Left ventricle myocardium inferior (tissue), 1 donor: ENCODE data around the gene UNC80. TPM values are rescaled to one million over a fixed set of nuclear protein-coding genes. Genes with fewer than 3 reads are reported as not detected.

Experiments used
- DNase-seq: peaks from one replicate; pipeline ENCODE4 v3.0.0-alpha.2; 2020
- H3K27ac ChIP-seq: fragments of 200-600 bp; replicated peaks from 2 replicates; pipeline ENCODE4 v1.8.0; 2021
- H3K27me3 ChIP-seq: fragments of 200-600 bp; 2 replicates; pipeline ENCODE4 v1.8.0; 2021; ENCODE audit warnings: low read depth
- H3K36me3 ChIP-seq: fragments of 200-600 bp; 2 replicates; pipeline ENCODE4 v1.8.0; 2021
- H3K4me1 ChIP-seq: fragments of 200-600 bp; 2 replicates; pipeline ENCODE4 v1.8.0; 2021
- H3K4me3 ChIP-seq: fragments of 200-600 bp; 2 replicates; pipeline ENCODE4 v1.8.0; 2021; ENCODE audit warnings: mild to moderate bottlenecking, moderate library complexity
- H3K9me3 ChIP-seq: fragments of 200-600 bp; replicated peaks from 2 replicates; pipeline ENCODE4 v1.8.0; 2021
- intact Hi-C: fragments of 100-400 bp; cut with micrococcal nuclease; formaldehyde crosslinking; loops from one replicate; pipeline ENCODE4 v1.11.0; 2022
- total RNA-seq: library from RNA; stranded (reverse); fragmentation: NEBNext Ultra II Directional; extraction: Animal tissue kit (Norgen Biotek cat#: 25700); gene quantifications from one replicate; pipeline ENCODE4 v1.2.1, GENCODE V29; 2021
- TF ChIP-seq, protein P1 (sequence below): fragments of 200-600 bp; IDR thresholded peaks from 2 replicates; pipeline ENCODE4 v1.8.0; 2021; ENCODE audit warnings: antibody characterized with exemption, mild to moderate bottlenecking, borderline replicate concordance
- donor health status: DM: no; HTN: yes; CAD: no; lungs with severe emphysema.

Gene UNC80
- total RNA-seq, 1 donor from 2014 or later, result 0.03 TPM

GRCh38 chr2:209824391-209824790, 52.8 kb downstream of the UNC80 start:
- no peak overlapping the region for H3K4me3 ChIP-seq
- intact Hi-C loops, result no loop called here
- TF ChIP-seq, protein P1, sequence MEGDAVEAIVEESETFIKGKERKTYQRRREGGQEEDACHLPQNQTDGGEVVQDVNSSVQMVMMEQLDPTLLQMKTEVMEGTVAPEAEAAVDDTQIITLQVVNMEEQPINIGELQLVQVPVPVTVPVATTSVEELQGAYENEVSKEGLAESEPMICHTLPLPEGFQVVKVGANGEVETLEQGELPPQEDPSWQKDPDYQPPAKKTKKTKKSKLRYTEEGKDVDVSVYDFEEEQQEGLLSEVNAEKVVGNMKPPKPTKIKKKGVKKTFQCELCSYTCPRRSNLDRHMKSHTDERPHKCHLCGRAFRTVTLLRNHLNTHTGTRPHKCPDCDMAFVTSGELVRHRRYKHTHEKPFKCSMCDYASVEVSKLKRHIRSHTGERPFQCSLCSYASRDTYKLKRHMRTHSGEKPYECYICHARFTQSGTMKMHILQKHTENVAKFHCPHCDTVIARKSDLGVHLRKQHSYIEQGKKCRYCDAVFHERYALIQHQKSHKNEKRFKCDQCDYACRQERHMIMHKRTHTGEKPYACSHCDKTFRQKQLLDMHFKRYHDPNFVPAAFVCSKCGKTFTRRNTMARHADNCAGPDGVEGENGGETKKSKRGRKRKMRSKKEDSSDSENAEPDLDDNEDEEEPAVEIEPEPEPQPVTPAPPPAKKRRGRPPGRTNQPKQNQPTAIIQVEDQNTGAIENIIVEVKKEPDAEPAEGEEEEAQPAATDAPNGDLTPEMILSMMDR, result no peak
- H3K27me3 ChIP-seq, result no peaks in the 10 kb centered on the region
- no peaks in the 10 kb centered on the region for H3K36me3 ChIP-seq
- H3K9me3 ChIP-seq, result no peaks in the 10 kb centered on the region
- no peak for DNase-seq
- no peak overlapping the region for H3K27ac ChIP-seq
- H3K4me1 ChIP-seq, result no peaks in the 10 kb centered on the region

- no peak overlapping the region for H3K4me3 ChIP-seq
- no peak overlapping the region for H3K27ac ChIP-seq
- no peaks in the 10 kb centered on the region for H3K27me3 ChIP-seq
- intact Hi-C loops, result no loop called here
- TF ChIP-seq, protein P1, result no peak
- DNase-seq, result no peak
- no peaks in the 10 kb centered on the region for H3K9me3 ChIP-seq
- no peaks in the 10 kb centered on the region for H3K36me3 ChIP-seq
- H3K4me1 ChIP-seq, result no peaks in the 10 kb centered on the region
Measured at GRCh38 chr2:209830722-209831465, 59.3 kb downstream of the UNC80 start.

DNA sequence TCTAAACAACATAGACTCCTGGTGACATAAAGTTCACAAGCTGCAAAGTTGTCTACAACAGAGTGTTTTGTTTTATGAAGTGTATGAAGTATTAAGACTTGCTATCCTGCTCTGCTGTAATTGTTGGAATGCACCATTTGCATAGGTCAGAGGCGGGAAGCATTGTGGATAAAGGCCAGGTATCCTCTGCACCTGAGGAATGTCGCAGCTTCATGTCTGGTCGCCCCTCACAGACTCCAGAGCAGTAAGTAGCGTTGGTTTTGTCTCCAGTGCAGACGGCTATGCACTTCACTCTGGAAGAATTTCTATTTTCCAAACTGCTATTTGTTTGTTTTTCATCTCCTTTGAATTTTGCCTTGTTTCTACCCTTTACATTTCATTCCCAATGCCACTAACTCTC, 63.1 kb downstream of the UNC80 start:
- intact Hi-C loops, result no loop called here
- Histone ChIP-seq H3K4me1 (no peaks in the 10 kb centered on the region), H3K4me3 (no peak overlapping the region), H3K27ac (no peak overlapping the region), H3K9me3 (no peaks in the 10 kb centered on the region), H3K36me3 (no peaks in the 10 kb centered on the region), H3K27me3 (no peaks in the 10 kb centered on the region)
- TF ChIP-seq, protein P1, result no peak
- DNase-seq, result no peak

DNA sequence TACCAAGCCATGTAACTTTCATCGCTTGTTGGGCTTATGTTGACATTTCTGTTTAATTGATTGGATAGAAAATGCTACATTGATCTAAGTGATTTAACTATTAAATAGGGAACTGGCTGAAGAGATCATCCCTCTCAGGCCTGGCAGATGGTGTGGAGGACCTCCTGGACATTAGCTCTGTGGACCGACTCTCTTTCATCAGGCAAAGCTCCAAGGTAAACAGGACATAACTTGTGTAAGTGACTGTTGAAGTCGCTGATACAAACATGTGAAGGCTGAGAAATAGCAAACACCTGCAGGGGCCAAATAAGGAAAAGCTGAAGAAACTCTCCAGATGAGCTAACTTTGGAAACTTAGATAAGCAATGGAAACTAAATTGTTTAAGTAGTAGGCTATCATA, 68.8 kb downstream of the UNC80 start:
- H3K36me3 ChIP-seq, result no peaks in the 10 kb centered on the region
- H3K4me1 ChIP-seq, result no peaks in the 10 kb centered on the region
- H3K4me3 ChIP-seq, result no peak overlapping the region
- TF ChIP-seq, protein P1, result no peak
- no peak for DNase-seq
- H3K9me3 ChIP-seq, result no peaks in the 10 kb centered on the region
- intact Hi-C loops, result no loop called here
- H3K27ac ChIP-seq, result no peak overlapping the region
- H3K27me3 ChIP-seq, result no peaks in the 10 kb centered on the region

DNA sequence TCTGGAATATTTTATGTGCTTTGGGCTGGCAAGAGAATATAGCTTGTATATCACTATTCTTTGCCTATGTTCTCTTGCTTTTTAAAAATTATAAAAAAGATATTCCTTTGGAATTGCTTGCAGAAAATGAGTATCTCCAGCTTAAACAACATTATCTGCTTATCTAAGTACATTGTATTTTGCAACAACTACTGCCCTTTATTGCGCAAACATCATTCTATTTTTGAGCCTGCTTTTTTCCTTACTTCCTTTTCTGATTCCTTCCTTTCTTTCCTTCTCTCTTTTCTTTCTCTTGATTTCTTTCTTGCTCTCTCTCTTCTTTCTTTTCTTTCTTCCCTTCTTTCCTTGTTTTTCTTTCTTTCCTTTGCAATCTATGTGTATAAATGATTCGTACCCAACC, 74.0 kb downstream of the UNC80 start:
- no peaks in the 10 kb centered on the region for H3K36me3 ChIP-seq
- no peaks in the 10 kb centered on the region for H3K9me3 ChIP-seq
- H3K27ac ChIP-seq, result no peak overlapping the region
- no peaks in the 10 kb centered on the region for H3K4me1 ChIP-seq
- H3K27me3 ChIP-seq, result no peaks in the 10 kb centered on the region
- DNase-seq, result no peak
- TF ChIP-seq, protein P1, result no peak
- H3K4me3 ChIP-seq, result no peak overlapping the region
- intact Hi-C loops, result no loop called here
